RCC 7860 (cell line): ENCODE measurements around the gene APOB.

Experiments used
- DNase-seq: peaks from one replicate; pipeline ENCODE4 v3.0.0-alpha.2; 2015; ENCODE audit warnings: low spot score
- FAIRE-seq: peaks from 2 replicates; lab custom pipeline; 2012; peaks lifted over from hg19 to GRCh38; lab: Jason Lieb, UNC

The APOB gene

DNA sequence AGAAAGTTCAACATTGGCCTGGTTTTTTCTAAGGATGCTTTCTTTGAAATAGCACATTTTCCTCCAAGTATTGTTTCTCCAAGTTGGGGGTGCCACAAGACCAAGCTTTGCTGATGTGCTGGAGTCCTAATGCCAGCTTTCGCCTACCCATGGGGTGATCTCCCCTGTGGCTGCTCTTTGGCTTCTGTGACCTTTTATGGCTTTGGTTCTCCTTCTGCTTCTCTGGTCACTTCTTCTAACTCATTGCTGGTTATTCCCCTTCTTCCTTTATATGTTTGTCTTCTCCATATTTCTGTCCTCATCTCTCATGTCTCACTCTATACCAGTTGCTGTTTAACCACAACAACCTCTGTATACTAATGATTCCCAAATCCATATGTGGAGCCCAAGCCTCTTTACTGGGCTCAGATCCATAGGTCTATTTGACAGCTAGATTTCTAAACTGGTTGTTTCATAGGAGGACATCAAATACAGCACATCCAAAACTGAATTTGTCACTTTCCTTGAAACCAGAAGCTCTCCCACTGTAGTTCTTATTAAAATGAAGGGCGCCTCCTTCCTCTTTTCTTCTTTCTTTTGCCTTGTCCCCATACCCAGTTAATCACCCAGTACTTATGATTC lies 23.1 kb downstream of the APOB start:
- DNase-seq (no peak), FAIRE-seq (no peak)

DNA sequence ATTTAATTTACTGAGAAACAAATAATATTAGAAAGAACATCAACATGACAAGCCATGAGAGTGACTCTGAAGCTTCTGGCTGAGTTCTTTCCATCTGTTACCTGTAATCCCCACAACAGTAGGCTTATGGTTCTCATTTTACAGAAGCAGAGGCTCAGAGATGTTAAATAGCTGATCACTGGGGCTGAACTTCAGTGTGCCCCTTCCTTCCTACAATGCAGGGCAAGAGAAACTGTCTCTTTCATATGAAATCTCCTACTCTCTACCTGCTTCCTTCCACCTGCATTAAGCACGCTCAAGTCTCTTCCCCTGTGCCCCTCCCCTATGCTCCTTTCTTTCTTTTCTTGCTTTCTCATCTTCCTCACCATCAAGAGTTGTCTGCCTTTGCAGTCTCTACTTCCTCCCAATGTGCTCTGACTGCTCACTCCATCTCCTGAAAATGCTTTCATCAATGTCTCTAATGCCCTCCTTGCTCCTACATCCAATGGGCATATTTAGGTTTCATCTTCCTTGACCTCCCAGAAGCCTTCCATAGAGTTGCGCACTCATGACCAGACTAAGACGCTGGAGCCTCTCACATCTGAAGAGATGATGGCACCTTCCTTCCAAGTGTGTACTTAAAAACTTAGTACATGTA lies 23.7 kb downstream of the APOB start:
- DNase-seq (no peak), FAIRE-seq (no peak)

DNA sequence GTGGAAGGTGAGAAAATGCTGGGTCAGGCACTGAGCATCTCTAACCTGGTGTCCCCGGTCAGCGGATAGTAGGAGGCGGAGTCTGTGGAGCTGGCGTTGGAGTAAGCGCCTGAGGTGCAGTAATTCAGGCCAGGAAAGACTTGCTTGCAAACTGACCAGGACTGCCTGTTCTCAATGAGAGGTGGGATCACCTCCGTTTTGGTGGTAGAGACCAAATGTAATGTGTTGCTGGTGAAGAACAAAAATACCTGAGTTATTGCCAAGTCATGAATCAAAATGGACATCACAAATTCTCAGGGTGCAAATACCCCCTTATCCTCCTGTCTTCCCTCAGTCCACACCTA lies 24.2 kb downstream of the APOB start:
- no peak for DNase-seq
- no peak for FAIRE-seq

DNA sequence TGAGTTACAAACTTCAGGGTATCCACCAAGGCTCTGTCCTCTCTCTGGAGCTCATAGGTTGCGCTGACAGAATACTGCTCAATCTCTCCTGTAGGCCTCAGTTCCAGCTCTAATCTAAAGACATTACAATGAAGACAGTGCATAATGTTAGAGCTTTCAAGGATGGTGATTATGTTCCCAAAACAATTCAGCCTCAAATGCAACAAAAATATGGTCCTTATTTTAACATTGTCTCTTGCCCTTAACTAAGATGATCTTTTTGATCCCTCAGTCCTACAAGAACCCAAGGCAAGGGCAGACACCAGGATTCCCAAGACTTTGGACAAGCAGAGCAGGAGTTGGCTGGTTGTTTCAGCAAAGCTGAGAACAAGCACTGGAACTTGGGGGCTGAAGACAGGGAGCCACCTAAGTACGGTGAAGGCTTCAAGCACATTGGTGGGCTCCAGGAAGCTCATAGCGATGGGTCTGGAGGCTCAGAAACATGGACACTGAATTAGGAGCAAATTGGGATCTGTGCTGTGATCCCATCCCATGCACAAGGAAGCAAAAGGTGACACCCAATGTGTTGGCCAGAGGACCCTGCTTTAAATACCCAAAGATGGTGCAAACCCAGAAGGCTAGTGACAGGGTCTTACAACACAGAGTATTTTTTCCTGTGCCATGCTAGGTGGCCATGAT lies 24.7 kb downstream of the APOB start:
- FAIRE-seq (no peak), DNase-seq (no peak)

DNA sequence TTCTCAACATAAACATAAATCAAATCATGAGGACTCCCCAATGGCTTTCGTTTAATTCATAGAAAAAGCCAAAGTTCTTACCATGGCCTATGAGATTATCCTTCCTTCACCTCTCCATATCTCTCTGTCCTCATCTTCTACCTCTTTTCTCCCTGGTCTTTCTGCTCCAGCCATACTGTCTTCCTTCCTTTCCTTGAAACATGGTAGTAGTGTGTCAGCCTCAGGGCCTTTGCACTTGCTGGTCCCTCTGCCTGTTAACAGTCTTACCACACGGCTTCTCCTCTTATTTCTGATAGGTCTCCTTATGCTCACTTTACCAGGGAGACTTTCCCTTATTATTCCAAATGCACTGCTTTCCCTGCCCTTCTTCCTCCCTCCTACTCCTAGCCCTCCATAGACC lies 25.6 kb downstream of the APOB start:
- DNase-seq (no peak), FAIRE-seq (no peak)

DNA sequence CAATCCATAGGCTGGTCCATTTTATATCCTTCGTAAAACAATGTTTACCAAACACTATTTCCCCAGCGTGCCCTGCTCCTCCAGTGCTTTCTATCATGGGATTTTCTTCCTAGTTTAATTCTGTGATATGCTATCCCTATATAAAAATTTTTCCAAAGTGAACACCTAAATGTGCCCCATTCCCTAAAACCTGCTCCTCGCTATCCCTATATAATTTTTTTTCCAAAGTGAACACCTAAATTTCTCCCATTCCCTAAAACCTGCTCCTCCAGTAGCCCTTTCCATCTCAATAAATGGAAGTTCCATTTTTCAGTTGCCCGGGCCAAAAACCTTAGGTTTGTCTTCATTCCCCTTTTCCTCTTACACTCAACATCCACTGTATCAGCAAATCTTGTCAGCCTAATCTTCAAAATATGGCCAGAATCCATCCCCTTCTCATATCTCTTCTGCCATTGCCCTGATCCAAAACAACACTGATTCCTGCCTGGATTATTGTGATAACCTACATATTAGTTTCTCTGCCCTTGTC lies 26.1 kb downstream of the APOB start:
- FAIRE-seq: no peak
- DNase-seq: no peak

DNA sequence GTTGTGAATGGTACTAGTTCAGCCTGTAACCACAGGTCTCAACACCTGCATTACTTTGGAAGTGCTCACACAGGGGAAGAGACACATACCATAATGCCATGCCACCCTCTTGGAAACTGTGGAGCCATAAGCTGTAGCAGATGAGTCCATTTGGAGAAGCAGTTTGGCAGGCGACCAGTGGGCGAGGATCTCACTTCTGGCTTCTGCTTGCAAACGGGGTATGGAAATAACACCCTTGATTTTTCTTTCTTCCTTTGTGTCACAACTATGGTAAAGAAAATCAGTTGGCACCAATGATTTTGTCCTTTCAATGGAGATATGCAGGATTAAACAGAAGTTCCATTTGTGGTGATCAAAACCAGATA lies 28.6 kb downstream of the APOB start:
- no peak for FAIRE-seq

DNA sequence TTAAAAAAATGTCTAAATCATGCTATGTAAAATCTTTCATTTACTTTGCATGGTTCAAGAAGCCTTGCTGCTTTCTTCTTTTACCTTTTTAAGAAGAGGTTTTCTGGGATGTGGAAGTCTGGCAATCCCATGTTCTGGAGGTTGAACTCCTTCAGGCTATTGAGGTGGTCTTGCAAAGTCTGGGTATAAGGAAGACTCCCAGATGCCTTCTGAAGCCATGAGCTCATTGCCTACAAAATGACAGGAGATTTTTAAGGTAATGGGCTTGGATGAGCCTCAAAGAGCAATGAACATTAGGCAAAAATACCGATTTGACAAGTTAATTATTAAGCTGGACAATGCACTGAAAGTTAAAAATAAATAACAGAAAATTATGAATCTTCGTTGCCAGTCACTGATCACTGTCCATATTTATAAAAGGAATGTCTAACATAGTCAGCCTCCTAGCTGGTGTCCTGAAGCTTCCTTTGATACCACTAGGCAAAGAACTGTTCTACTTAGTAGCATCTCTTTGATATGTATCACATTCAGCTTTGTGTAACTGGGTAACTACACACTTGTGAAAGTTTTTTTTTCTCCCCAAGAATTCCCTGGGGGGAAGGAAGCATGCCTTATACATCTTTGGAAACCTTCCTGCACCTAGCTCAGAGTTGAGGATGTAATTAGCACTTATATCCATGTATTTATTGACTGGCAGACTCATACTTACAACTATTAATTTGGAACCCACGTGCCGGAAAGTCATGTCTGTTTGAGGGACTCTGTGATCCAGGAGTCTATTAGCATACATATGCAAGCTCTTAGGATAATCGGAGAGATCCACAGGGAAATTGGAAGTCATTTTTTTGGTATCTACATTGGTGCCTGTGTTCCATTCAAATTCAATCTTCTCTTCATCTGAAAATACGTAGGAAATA lies 29.3 kb downstream of the APOB start:
- no peak for FAIRE-seq

More for the DNA sequence above, 28.6 kb downstream of the APOB start:
- DNase-seq: no peak

DNA sequence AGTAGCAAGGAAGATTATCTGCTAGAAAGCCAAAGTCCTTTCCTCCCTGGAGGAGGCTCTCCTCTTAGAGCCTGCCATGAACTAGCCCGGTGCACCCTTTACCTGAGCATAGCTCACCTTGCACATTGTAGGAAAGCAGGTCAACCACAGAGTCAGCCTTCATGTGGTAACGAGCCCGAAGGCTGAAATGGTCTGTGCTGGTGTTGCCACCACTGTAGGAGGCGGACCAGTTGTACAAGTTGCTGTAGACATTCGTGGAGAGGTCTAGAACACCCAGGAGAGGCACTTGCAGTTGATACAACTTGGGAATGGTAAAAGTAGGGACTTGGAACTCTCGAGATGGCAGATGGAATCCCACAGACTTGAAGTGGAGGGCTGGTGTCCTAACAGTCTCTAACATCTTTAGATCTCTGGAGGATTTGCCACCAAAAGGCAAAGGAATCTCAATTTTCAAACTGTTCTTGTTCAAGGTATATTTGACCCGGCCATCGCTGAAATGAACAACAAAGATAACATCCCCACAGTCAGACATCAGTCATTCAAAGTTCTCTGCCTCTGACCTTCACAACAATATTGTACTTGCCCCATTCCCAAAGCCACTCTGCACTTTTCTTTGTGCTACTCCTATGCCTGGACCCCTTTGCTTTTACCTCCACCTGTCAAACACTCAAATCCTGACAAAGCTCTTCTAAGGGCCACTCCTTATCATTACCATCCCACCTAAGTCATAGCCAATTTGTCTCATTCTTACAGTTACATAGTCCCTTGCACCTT lies 30.6 kb downstream of the APOB start:
- FAIRE-seq: no peak
- DNase-seq: no peak

More for the DNA sequence above, 29.3 kb downstream of the APOB start:
- no peak for DNase-seq

DNA sequence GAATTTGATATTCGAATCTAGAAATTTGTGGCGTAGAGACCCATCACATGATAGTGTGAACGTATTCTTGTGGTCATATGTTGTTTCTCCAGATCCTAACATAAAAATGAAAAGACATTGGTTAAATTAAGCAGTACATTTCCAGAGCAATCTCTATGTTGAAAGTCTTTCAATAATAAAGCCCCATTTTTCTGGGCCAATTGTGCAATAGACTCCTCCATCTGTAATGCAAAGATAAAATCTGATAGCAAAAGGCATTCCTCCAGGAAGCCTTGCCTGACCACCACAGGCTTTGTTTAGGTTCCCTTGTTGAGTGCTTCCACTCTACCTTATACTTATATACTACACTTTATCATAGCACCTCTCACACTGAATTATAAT lies 31.3 kb downstream of the APOB start:
- FAIRE-seq (no peak), DNase-seq (no peak)

DNA sequence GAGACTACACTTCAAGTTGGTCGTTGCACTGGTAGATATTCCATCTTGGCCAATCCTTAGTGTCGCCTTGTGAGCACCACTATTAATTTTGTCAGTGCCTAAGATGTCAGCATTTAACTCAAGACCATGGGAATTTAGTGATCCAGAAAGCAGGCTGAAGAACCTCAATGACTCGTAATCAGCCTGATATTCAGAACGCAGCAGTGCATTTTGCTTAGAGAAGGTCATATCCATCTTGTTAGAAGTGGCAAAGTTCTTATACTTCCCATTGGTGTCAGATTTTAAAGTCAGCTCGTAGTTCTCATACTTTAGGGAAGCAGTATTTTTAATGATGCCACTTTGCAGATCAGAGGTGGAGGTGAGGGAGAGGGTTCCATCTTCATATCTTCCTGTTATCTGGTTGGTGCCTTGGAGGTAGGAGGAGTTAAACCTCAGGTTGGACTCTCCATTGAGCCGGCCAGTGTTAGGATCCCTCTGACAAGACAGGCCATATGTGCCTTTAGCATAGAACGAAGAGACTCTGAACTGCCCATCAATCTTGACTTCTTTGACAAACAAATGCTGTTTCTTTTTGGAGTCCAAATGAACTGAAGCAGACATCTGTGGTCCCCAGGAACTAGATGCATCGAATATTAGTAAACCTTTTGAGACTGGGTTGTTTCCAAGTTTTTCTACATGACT lies 31.9 kb downstream of the APOB start:
- FAIRE-seq (no peak), DNase-seq (no peak)

DNA sequence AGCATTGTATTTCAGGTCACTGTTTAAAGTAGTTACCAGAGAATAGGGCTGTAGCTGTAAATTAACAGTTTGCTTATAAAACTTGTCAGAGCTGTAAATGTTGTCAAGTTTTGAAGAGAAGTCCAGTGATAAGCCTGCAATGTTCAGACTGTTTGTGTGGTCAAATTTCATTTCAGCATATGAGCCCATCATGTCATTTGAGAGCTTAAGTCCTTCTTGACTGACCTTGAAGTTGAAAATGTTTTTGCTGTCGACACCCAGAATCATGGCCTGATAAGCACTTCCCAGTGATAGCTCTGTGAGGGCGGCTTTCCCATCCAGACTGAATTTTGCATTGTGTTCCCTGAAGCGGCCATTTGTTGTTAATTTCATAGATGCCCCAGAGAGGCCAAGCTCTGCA lies 32.4 kb downstream of the APOB start:
- DNase-seq (no peak), FAIRE-seq (no peak)

DNA sequence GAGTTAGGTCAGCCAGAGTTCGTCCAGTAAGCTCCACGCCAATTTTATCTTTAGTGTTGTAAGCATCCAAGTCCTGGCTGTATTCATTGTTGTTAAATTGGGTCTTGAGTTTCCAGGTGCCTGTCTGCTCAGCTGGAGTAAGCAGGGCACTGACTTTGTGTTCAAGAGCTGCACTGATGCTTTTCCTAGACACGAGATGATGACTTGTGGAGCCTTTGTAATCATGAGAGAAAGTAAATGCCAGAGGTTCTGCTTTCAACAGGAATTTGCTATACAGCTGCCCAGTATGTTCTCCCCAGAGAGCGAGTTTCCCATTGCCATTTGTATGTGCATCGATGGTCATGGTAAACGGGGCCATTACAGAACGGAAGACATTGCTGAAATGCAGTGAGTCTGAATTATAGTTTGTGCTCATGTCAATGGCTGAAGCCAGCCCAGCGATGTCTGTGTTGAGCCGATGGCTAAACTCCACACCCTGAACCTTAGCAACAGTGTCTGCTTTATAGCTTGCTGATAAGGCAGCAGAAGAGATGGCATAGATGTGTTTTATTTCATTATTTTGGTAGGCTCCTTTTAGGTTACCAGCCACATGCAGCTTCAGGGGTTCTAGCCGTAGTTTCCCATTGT lies 32.9 kb downstream of the APOB start:
- FAIRE-seq (no peak), DNase-seq (no peak)

DNA sequence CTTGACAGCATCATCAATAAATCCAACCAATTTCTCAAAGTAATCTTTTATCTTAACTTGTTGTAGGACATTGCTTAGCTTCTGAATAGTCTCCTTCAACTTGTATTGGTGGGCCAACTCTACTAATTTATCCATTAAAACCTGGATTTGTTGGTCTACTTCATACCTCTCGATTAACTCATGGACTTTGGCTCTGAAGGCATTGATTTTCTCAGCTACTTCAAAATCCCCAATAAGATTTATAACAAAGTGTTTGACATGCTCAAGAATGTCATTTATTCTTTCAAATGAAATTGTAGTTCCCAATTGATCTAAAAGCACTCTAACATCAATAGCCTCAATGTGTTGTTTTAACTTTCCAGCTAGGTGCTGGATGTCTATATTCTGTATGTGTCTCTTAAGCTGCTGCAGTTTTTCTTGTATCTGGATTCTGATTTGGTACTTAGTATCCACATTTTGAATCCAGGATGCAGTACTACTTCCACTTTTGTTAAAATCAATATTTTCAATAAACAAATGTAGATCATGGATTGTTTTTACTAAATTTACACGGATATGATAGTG lies 34.1 kb downstream of the APOB start:
- DNase-seq: no peak
- no peak for FAIRE-seq

DNA sequence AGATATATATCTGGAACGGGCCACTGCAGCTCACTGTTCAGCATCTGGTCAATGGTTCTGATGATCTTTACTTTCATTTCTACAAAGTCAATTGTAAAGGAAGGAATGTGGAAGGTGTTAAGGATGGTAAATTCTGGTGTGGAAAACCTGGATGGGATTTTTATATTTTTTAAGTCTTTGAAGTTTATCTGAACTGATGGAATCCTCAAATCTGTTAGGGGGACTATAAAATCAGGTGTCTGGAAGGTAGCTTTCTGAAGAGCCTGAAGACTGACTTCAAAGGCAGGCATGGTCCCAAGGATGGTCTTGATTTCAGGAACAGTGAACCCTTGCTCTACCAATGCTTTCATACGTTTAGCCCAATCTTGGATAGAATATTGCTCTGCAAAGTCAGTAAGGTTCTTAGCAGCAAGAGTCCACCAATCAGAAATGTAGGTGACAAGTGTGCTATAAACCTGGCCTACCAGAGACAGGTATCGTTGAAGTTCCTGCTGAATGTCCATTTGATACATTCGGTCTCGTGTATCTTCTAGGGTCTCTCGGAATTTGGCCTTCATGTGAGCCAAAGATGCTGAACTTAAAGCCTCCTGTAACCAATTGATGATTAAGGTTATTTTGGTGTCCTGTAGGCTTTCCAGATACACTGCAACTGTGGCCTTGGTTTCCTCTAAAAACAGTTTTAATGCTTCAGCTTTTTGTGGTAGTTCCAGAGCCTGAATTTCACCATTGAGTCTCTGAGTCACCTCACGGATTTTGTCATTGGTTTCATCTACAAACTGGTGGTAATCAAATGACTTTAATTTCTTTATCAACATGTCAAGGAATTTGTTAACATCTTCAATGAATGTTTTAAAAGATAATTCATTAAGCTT lies 34.8 kb downstream of the APOB start:
- no peak for DNase-seq
- no peak for FAIRE-seq

DNA sequence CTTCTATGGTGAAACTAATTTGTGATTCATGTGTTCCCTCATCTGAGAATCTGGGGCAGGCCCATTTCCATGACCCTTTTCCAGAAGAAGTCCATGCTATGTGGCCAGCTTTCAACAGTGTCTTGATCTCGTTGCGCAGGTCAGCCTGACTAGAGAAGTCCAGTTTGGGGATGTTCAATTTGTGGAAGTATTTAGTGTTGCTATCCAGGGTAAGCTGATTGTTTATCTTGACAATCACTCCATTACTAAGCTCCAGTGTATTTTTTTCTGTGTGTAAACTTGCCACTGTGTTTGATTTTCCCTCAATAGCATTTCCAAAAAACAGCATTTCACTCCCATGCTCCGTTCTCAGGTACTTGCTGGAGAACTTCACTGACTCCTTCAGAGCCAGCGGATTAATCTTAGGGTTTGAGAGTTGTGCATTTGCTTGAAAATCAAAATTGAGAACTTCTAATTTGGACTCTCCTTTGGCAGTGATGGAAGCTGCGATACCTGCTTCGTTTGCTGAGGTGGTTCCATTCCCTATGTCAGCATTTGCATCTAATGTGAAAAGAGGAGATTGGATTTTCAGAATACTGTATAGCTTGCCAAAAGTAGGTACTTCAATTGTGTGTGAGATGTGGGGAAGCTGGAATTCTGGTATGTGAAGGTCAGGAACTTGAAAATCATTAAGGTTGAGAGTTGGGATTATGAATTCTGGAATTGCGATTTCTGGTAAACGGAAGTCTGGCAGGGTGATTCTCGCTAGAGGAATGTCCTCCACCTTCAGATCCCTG lies 35.7 kb downstream of the APOB start:
- FAIRE-seq: no peak
- DNase-seq: no peak
